ENCODE data around the gene CERS4. TPM values are rescaled to one million over a fixed set of nuclear protein-coding genes. Genes with fewer than 3 reads are reported as not detected.
"Not testable (repeated sequence)": the region's sequence is repeated elsewhere in the genome, so short reads cannot be mapped to it uniquely, and the experiment has no call there.

CERS4 gene
- total RNA-seq, 1 donor from 2014 or later = 30.0 TPM

DNA sequence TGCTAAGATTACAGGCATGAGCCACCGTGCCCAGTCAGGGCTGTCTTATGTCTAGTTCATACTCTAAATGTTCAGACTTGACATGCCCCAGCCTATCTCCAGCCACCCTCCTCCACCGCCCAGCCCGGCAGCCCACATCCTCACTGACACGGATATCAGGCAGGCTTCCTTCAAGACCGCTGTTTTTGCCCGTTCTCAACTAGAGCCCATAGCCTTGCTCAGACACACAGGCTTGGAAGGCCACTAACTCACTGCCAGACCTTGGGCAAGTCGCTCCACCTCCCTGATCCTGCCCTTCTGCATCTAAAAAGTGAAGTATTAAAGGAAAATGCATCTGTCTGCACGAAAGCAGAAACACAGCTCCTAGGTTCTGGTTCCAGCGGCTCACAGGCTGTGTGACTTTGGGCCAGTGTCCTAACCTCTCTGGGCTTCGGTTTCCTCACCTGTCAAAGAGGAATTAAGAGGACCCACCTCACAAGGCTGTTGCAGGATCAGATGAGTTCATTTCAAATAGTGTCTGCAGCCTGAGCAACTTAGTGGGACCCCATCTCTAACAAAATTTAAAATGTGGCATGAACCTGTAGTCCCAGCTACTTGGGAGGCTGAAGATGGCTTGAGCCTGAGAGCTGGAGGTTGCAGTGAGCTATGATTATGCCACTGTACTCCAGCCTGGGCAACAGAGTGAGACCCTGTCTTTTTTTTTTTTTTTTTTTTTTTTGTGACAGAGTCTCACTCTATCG, 14.5 kb upstream of the CERS4 start:
- TF ChIP-seq, protein P1, sequence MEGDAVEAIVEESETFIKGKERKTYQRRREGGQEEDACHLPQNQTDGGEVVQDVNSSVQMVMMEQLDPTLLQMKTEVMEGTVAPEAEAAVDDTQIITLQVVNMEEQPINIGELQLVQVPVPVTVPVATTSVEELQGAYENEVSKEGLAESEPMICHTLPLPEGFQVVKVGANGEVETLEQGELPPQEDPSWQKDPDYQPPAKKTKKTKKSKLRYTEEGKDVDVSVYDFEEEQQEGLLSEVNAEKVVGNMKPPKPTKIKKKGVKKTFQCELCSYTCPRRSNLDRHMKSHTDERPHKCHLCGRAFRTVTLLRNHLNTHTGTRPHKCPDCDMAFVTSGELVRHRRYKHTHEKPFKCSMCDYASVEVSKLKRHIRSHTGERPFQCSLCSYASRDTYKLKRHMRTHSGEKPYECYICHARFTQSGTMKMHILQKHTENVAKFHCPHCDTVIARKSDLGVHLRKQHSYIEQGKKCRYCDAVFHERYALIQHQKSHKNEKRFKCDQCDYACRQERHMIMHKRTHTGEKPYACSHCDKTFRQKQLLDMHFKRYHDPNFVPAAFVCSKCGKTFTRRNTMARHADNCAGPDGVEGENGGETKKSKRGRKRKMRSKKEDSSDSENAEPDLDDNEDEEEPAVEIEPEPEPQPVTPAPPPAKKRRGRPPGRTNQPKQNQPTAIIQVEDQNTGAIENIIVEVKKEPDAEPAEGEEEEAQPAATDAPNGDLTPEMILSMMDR (conservative IDR thresholded peaks at IDR 0.05) = no peak
- DNase-seq (ENCODE audit: low read depth, low spot score) = no peak
- Mint-ChIP-seq H3K27me3 (ENCODE audit: low read depth) (no peaks in the 10 kb centered on the region), H3K27ac (ENCODE audit: unreplicated experiment) (peak overlapping the region; percentile 50), H3K9me3 (no peaks in the 10 kb centered on the region), H3K4me1 (peaks cover 22% of the 10 kb centered on the region), H3K4me3 (no peak overlapping the region), H3K36me3 (ENCODE audit: low read depth) (no peaks in the 10 kb centered on the region)

DNA sequence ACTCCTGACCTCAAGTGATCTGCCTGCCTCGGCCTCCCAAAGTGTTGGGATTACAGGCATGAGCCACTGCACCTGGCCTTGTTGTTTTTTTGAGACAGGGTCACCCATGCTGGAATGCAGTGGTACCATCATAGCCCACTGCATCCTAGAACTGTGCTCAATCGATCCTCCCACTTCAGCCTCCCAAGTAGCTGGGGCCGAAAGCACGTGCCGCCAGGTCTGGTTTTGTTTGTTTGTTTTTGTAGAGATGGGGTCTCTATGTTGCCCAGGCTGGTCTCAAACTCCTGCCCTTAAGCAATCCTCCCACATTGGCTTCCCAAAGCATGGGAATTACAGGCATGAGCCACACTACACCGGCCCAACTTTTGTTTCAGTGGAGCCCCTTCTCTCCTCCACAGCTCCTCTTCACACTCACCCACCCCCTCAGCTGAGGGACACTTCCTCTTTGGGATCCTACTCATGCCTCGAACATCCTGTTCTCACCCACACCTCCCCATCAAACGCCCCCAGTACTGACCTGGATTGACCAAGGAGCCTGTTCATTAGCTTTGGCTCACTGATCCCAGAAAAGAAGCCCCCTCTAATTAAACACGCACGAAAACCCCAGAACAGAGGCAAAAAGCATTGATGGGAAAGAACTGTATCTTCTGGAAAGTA, 12.8 kb upstream of the CERS4 start:
- Mint-ChIP-seq H3K27me3 (ENCODE audit: low read depth) (peaks cover 5% of the 10 kb centered on the region), H3K27ac (ENCODE audit: unreplicated experiment) (no peak overlapping the region), H3K36me3 (ENCODE audit: low read depth) (no peaks in the 10 kb centered on the region), H3K4me3 (no peak overlapping the region), H3K9me3 (no peaks in the 10 kb centered on the region), H3K4me1 (peaks cover 22% of the 10 kb centered on the region)
- DNase-seq (ENCODE audit: low read depth, low spot score) = no peak
- TF ChIP-seq, protein P1 (conservative IDR thresholded peaks at IDR 0.05) = no peak

DNA sequence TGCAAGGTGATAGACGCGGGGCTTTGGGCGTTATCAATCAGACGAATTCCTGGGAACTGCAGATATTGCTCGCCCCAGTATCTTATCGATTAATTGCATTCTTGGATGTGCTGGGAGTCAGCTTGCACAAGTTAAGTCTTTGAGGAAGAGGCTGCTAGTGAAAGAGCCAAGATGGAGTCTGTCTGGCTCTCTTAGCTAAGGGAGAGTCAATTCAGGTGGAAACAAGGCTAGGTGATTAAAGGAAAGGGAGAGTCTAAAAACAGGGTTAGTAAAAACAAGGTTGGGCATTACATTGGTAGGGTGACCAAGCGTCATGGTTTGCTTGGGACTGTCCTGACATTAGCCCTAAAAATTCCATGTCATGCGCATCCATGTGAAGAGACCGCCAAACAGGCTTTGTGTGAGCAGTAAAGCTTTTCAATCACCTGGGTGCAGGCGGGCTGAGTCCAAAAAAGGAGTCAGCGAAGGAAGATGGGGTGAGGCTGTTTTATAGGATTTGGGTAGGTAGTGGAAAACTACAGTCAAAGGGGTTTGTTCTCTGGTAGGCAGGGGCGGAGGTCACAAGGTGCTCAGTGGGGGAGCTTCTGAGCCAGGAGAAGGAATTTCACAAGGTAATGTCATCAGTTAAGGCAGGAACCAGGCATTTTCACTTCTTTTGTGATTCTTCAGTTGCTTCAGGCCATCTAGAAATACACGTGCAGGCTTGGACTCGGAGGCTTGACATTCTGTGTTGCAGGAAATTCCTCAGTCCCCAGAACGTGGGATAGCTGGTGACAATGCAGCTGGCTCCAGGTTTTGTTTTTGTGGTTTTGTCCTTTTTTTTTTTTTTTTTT, 5.7 kb upstream of the CERS4 start:
- not testable (repeated sequence) for H3K36me3 Mint-ChIP-seq (ENCODE audit: low read depth); H3K4me3 Mint-ChIP-seq; DNase-seq (ENCODE audit: low read depth, low spot score); H3K9me3 Mint-ChIP-seq; H3K27ac Mint-ChIP-seq (ENCODE audit: unreplicated experiment)
- peaks cover 33% of the 10 kb centered on the region for H3K27me3 Mint-ChIP-seq (ENCODE audit: low read depth)
- peaks cover 15% of the 10 kb centered on the region for H3K4me1 Mint-ChIP-seq

DNA sequence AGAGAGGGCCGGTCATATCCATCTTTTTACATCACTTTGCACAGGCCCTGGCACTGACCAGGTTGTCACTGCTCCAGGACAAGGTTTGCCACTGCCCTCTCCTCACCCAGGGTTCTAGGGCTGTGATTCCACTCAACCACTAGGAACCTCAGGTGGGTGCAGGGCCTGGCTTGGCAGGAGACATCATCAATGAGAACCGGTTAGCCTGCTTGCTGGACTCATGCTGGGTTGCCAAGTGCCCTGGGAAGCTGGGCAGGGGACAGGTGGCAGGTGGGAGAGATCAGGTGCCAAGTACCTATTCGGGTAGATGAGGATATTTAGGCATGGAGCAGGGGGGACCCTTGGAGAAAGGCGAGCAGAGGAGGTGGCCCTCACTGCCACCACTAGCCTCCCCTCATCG, 4.2 kb upstream of the CERS4 start:
- Mint-ChIP-seq H3K27ac (ENCODE audit: unreplicated experiment) (no peak overlapping the region), H3K4me3 (no peak overlapping the region), H3K9me3 (no peaks in the 10 kb centered on the region), H3K4me1 (peaks cover 21% of the 10 kb centered on the region), H3K27me3 (ENCODE audit: low read depth) (peaks cover 34% of the 10 kb centered on the region), H3K36me3 (ENCODE audit: low read depth) (no peaks in the 10 kb centered on the region)
- no peak for DNase-seq (ENCODE audit: low read depth, low spot score)
- TF ChIP-seq, protein P1 (conservative IDR thresholded peaks at IDR 0.05) = no peak

DNA sequence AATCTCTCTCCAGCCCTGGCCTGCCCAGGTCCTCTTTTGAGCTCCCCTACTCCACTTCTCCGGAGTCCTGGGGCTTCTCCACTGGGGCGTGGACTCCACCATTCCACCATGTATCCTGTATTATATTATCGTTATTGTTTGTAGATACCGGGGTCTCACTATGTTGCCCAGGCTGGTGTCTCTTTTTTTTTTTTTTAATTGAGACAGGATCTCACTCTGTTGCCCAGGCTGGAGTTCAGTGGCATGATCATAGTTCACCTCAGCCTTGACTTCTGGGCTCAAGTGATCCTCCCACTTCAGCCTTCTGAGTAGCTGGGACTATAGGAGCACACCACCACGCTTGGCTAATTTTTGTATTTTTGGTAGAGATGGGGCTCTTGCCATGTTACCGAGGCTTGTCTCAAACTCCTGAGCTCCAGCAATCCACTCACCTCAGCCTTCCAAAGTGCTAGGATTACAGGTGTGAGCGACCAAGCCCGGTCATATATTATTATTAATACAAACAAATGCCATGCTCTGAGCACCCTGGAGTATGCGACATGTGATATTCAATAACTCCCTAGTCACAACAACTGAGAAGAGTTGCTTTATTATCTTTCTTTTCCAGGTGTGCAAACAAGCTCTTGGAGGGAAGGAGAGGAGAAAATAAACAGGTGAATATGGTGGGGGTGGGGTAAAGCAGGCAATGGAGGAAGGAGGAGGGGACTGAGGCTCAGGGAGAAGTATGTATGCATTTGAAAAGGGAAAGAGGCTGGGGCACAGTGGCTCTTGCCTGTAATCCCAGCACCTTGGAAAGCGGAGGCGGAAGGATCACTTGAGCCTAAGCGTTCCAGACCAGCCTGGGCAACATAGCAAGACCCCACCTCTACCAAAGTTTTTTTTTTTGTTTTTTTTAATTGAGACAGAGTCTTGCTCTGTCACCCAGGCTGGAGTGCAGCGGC, 2.8 kb upstream of the CERS4 start:
- TF ChIP-seq, protein P1 (conservative IDR thresholded peaks at IDR 0.05) = no peak
- Mint-ChIP-seq H3K4me3 (peak overlapping the region; percentile 62), H3K36me3 (ENCODE audit: low read depth) (no peaks in the 10 kb centered on the region), H3K27me3 (ENCODE audit: low read depth) (peaks cover 33% of the 10 kb centered on the region), H3K9me3 (no peaks in the 10 kb centered on the region), H3K27ac (ENCODE audit: unreplicated experiment) (no peak overlapping the region), H3K4me1 (peaks cover 26% of the 10 kb centered on the region)
- DNase-seq (ENCODE audit: low read depth, low spot score) = no peak

DNA sequence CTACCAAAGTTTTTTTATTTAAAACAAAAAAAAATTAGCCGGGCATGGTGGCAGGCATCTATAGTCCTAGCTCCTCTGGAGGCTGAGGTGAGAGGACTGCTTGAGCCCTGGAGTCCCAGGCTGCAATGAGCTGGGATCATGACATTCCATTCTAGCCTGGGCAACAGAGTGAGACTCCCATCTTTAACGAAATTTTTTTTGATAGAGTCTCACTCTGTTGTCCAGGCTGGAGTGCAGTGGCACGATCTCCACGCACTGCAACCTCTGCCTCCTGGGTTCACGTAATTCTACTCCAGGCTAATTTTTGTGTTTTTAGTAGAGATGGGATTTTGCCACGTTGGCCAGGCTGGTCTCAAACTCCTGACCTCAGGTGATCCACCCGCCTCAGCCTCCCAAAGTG, 1.8 kb upstream of the CERS4 start:
- peaks cover 32% of the 10 kb centered on the region for H3K4me1 Mint-ChIP-seq
- DNase-seq (ENCODE audit: low read depth, low spot score) = not testable (repeated sequence)

More for the DNA sequence above, 1.8 kb upstream of the CERS4 start:
- not testable (repeated sequence) for H3K9me3 Mint-ChIP-seq; H3K36me3 Mint-ChIP-seq (ENCODE audit: low read depth); H3K4me3 Mint-ChIP-seq; H3K27ac Mint-ChIP-seq (ENCODE audit: unreplicated experiment)
- peaks cover 27% of the 10 kb centered on the region for H3K27me3 Mint-ChIP-seq (ENCODE audit: low read depth)
